Endothelial cell (in vitro differentiated cells): ENCODE results near the gene ACAA1. TPM values are rescaled to one million over a fixed set of nuclear protein-coding genes. Genes with fewer than 3 reads are reported as not detected.
"Not testable (repeated sequence)": the region's sequence is repeated elsewhere in the genome, so short reads cannot be mapped to it uniquely, and the experiment has no call there.

Experiments used
- DNase-seq: peaks from one replicate; pipeline ENCODE4 v3.0.0; 2021; ENCODE audit warnings: low spot score
- H3K27ac Mint-ChIP-seq: one replicate; pipeline ENCODE4 v1.8.0; 2021; ENCODE audit warnings: mixed read lengths, inconsistent platforms; ENCODE audit not compliant: unreplicated experiment
- H3K27me3 Mint-ChIP-seq: one replicate; pipeline ENCODE4 v1.8.0; 2021; ENCODE audit warnings: mild to moderate bottlenecking, moderate library complexity, mixed read lengths, inconsistent platforms; ENCODE audit not compliant: unreplicated experiment
- H3K36me3 Mint-ChIP-seq: one replicate; pipeline ENCODE4 v1.8.0; 2021; ENCODE audit warnings: mild to moderate bottlenecking, low read depth, mixed read lengths, inconsistent platforms; ENCODE audit not compliant: unreplicated experiment
- H3K4me1 Mint-ChIP-seq: one replicate; pipeline ENCODE4 v1.8.0; 2021; ENCODE audit warnings: mild to moderate bottlenecking, mixed read lengths, inconsistent platforms; ENCODE audit not compliant: unreplicated experiment
- H3K4me3 Mint-ChIP-seq: one replicate; pipeline ENCODE4 v1.8.0; 2021; ENCODE audit warnings: mild to moderate bottlenecking, mixed read lengths, inconsistent platforms; ENCODE audit not compliant: unreplicated experiment
- H3K9me3 Mint-ChIP-seq: one replicate; pipeline ENCODE4 v1.8.0; 2021; ENCODE audit warnings: mixed read lengths, inconsistent platforms; ENCODE audit not compliant: unreplicated experiment
- CTCF ChIP-seq: fragments of 200-600 bp; sonication (generic); IDR thresholded peaks from one replicate; pipeline ENCODE4 v1.5.0; 2021; ENCODE audit warnings: antibody characterized with exemption; ENCODE audit not compliant: unreplicated experiment
- total RNA-seq: library from RNA; stranded (reverse); fragmentation: NEBNext Ultra II Directional; extraction: Animal tissue kit (Norgen Biotek cat#: 25700); gene quantifications from one replicate; pipeline ENCODE4 v1.2.1, GENCODE V29; 2021; ENCODE audit not compliant: unreplicated experiment

Gene ACAA1
- total RNA-seq, 1 donor from 2014 or later, result 71.9 TPM

- Mint-ChIP-seq H3K9me3 (no peaks in the 10 kb centered on the region), H3K27me3 (peaks cover 10% of the 10 kb centered on the region), H3K4me1 (peaks cover 16% of the 10 kb centered on the region), H3K36me3 (no peaks in the 10 kb centered on the region), H3K4me3 (no peak overlapping the region), H3K27ac (no peak overlapping the region)
- DNase-seq, result no peak
- TF ChIP-seq CTCF, result no peak
Observed at GRCh38 chr3:38163117-38163840, 26.4 kb upstream of the ACAA1 start.

DNA sequence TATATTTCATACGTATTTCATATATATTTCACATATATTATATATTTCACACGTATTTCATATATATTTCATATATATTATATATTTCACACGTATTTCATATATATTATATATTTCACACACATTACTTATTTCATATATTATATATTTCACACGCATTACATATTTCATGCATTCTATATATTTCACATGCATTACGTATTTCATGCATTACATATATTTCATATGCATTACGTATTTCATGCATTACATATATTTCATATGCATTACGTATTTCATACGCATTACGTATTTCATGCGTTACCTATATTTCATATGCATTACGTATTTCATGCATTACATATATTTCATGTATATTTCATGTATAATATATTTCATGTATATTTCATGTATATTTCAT, 23.8 kb upstream of the ACAA1 start:
- not testable (repeated sequence) for H3K4me3 Mint-ChIP-seq, DNase-seq, H3K36me3 Mint-ChIP-seq, H3K4me1 Mint-ChIP-seq, H3K27ac Mint-ChIP-seq, H3K27me3 Mint-ChIP-seq, H3K9me3 Mint-ChIP-seq

DNA sequence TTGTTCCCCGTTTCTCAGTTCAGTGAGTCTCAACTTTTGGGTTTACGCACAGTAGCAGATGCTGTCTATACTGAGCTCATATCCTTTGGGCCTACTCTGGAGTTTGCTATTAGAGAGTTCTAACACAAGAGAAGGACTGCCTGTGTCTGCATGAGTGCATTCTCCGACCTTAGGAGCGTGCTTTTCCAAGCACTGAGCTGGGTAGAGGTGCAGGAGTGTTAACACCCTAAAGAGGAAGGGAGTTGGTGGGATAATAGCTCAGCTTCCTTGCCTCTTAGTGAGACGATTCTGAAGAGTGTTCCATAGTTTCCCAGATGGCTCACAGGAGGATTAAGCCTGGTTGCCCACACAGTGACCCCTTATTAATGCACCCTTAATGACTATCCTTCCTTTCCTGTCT, 21.5 kb upstream of the ACAA1 start:
- H3K4me3 Mint-ChIP-seq, result no peak overlapping the region
- DNase-seq, result no peak
- H3K36me3 Mint-ChIP-seq, result no peaks in the 10 kb centered on the region
- no peaks in the 10 kb centered on the region for H3K27me3 Mint-ChIP-seq
- H3K27ac Mint-ChIP-seq, result no peak overlapping the region
- TF ChIP-seq CTCF, result no peak
- no peaks in the 10 kb centered on the region for H3K4me1 Mint-ChIP-seq
- H3K9me3 Mint-ChIP-seq, result no peaks in the 10 kb centered on the region

- peaks cover 3% of the 10 kb centered on the region for H3K27me3 Mint-ChIP-seq
- no peak overlapping the region for H3K4me3 Mint-ChIP-seq
- no peaks in the 10 kb centered on the region for H3K4me1 Mint-ChIP-seq
- H3K27ac Mint-ChIP-seq, result no peak overlapping the region
- no peaks in the 10 kb centered on the region for H3K9me3 Mint-ChIP-seq
- TF ChIP-seq CTCF, result no peak
- no peaks in the 10 kb centered on the region for H3K36me3 Mint-ChIP-seq
- no peak for DNase-seq
Observed at GRCh38 chr3:38157595-38157994, 20.7 kb upstream of the ACAA1 start.

- Mint-ChIP-seq H3K4me1 (no peaks in the 10 kb centered on the region), H3K36me3 (no peaks in the 10 kb centered on the region), H3K9me3 (no peaks in the 10 kb centered on the region), H3K4me3 (no peak overlapping the region), H3K27ac (no peak overlapping the region), H3K27me3 (peaks cover 3% of the 10 kb centered on the region)
- no peak for DNase-seq
- no peak for TF ChIP-seq CTCF
Observed at GRCh38 chr3:38157117-38157516, 20.2 kb upstream of the ACAA1 start.
